ENCODE data around the gene DEFB126. TPM values are rescaled to one million over a fixed set of nuclear protein-coding genes. Genes with fewer than 3 reads are reported as not detected.

Gene DEFB126
- total RNA-seq, 1 experiment from 2014 or later, result not detected

- intact Hi-C loops (cut with micrococcal nuclease; ENCODE audit: unreplicated experiment), result no loop called here
- no peak overlapping the region for H3K4me3 Mint-ChIP-seq (ENCODE audit: low read depth, unreplicated experiment)
- no TSS peak for BruUV-seq (replicated peaks)
These were observed 26.5 kb downstream of the DEFB126 start for GRCh38 chr20:168876-169275.

DNA sequence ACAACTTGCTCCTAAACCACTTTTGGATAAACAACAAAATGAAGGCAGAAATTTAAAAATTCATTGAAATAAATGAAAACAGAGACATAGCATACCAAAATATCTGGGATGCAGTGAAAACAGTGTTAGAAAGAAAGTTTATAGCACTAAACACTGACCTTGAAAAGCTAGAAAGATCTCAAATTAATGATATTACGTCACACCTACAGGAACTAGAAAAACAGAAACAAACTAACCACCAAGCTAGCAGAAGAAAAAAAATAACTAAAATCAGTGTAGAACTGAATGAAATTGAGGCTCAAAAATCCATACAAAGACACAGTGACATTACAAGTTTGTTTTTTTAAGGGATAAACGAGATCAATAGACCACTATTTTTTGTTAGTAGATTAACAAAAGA lies 41.9 kb downstream of the DEFB126 start:
- no TSS peak for BruUV-seq (replicated peaks)
- H3K4me3 Mint-ChIP-seq (ENCODE audit: low read depth, unreplicated experiment), result no peak overlapping the region
- CTCF ChIA-PET, result no interaction called here
- no peaks in the 10 kb centered on the region for H3K4me1 Mint-ChIP-seq (ENCODE audit: low read depth, unreplicated experiment)
- no peak for DNase-seq
- intact Hi-C loops (cut with micrococcal nuclease; ENCODE audit: unreplicated experiment), result no loop called here
- TF ChIP-seq, protein P1, sequence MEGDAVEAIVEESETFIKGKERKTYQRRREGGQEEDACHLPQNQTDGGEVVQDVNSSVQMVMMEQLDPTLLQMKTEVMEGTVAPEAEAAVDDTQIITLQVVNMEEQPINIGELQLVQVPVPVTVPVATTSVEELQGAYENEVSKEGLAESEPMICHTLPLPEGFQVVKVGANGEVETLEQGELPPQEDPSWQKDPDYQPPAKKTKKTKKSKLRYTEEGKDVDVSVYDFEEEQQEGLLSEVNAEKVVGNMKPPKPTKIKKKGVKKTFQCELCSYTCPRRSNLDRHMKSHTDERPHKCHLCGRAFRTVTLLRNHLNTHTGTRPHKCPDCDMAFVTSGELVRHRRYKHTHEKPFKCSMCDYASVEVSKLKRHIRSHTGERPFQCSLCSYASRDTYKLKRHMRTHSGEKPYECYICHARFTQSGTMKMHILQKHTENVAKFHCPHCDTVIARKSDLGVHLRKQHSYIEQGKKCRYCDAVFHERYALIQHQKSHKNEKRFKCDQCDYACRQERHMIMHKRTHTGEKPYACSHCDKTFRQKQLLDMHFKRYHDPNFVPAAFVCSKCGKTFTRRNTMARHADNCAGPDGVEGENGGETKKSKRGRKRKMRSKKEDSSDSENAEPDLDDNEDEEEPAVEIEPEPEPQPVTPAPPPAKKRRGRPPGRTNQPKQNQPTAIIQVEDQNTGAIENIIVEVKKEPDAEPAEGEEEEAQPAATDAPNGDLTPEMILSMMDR (IDR thresholded peaks at IDR 0.05; ENCODE audit: unreplicated experiment), result no peak
- no peaks in the 10 kb centered on the region for H3K36me3 Mint-ChIP-seq (ENCODE audit: insufficient read depth, unreplicated experiment)
- peaks cover 4% of the 10 kb centered on the region for H3K9me3 Mint-ChIP-seq (ENCODE audit: low read depth, unreplicated experiment)
- H3K27ac Mint-ChIP-seq (ENCODE audit: unreplicated experiment), result no peak overlapping the region
- peaks cover 58% of the 10 kb centered on the region for H3K27me3 Mint-ChIP-seq (ENCODE audit: unreplicated experiment)

More at GRCh38 chr20:168876-169275, 26.5 kb downstream of the DEFB126 start:
- no peak overlapping the region for H3K27ac Mint-ChIP-seq (ENCODE audit: unreplicated experiment)
- TF ChIP-seq, protein P1 (IDR thresholded peaks at IDR 0.05; ENCODE audit: unreplicated experiment), result no peak
- DNase-seq, result no peak
- no peaks in the 10 kb centered on the region for H3K36me3 Mint-ChIP-seq (ENCODE audit: insufficient read depth, unreplicated experiment)
- H3K4me1 Mint-ChIP-seq (ENCODE audit: low read depth, unreplicated experiment), result no peaks in the 10 kb centered on the region
- CTCF ChIA-PET, result no interaction called here
- no peaks in the 10 kb centered on the region for H3K9me3 Mint-ChIP-seq (ENCODE audit: low read depth, unreplicated experiment)
- H3K27me3 Mint-ChIP-seq (ENCODE audit: unreplicated experiment), result peaks cover 14% of the 10 kb centered on the region

DNA sequence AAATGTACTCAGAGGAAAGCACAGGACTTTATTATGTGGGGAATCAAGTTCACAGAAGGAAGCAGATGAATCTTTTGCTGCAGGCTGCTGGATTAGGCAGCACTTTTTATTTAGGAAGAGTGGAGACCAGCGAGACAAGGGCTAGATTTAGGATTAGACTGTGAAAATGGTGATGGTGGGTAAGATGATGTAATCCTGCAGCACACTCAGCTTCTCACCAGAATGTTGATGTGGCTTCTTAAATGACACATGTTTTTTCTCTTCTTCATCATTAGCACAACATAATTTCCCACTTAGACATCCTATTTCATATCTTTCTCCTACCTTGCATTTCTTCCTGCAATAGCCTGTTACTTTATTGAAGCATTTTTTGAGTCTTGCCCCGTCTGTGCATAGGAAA lies 45.3 kb downstream of the DEFB126 start:
- intact Hi-C loops (cut with micrococcal nuclease; ENCODE audit: unreplicated experiment), result no loop called here
- TF ChIP-seq, protein P1 (IDR thresholded peaks at IDR 0.05; ENCODE audit: unreplicated experiment), result no peak
- H3K4me1 Mint-ChIP-seq (ENCODE audit: low read depth, unreplicated experiment), result no peaks in the 10 kb centered on the region
- CTCF ChIA-PET, result no interaction called here
- H3K27ac Mint-ChIP-seq (ENCODE audit: unreplicated experiment), result no peak overlapping the region
- no TSS peak for BruUV-seq (replicated peaks)
- H3K9me3 Mint-ChIP-seq (ENCODE audit: low read depth, unreplicated experiment), result peaks cover 8% of the 10 kb centered on the region
- DNase-seq, result no peak
- no peaks in the 10 kb centered on the region for H3K36me3 Mint-ChIP-seq (ENCODE audit: insufficient read depth, unreplicated experiment)
- peaks cover 85% of the 10 kb centered on the region for H3K27me3 Mint-ChIP-seq (ENCODE audit: unreplicated experiment)
- H3K4me3 Mint-ChIP-seq (ENCODE audit: low read depth, unreplicated experiment), result no peak overlapping the region

- peaks cover 6% of the 10 kb centered on the region for H3K9me3 Mint-ChIP-seq (ENCODE audit: low read depth, unreplicated experiment)
- BruUV-seq (replicated peaks), result no TSS peak
- intact Hi-C loops (cut with micrococcal nuclease; ENCODE audit: unreplicated experiment), result no loop called here
- H3K27ac Mint-ChIP-seq (ENCODE audit: unreplicated experiment), result no peak within 1 kb of the TSS
- CTCF ChIA-PET, result interaction anchor here (0.6 kb wide), 1 partner anchor 11 kb away, joined by 3 read pairs; no protein-coding TSS in a partner anchor
- H3K27me3 Mint-ChIP-seq (ENCODE audit: unreplicated experiment), result peaks cover 69% of the 10 kb centered on the region
- H3K36me3 Mint-ChIP-seq (ENCODE audit: insufficient read depth, unreplicated experiment), result no peaks in the 10 kb centered on the region
- no peaks in the 10 kb centered on the region for H3K4me1 Mint-ChIP-seq (ENCODE audit: low read depth, unreplicated experiment)
- TF ChIP-seq, protein P1 (IDR thresholded peaks at IDR 0.05; ENCODE audit: unreplicated experiment), result no peak
- H3K4me3 Mint-ChIP-seq (ENCODE audit: low read depth, unreplicated experiment), result no peak within 1 kb of the TSS
- no peak for DNase-seq
These were observed 47.2 kb downstream of the DEFB126 start, which contains the start of gene DEFB128 for GRCh38 chr20:189611-190010. DEFB128 (minus strand) TSS chr20:189711; CDS start chr20:189623, 88 bp downstream.

Other genes with a start within 250 kb of the DEFB126 start
- gene DEFB125, start 54.9 kb upstream of the DEFB126 start, total RNA-seq (2022), result not detected in 2 replicates
- gene DEFB127, start 14.9 kb downstream of the DEFB126 start, total RNA-seq (2022), result not detected in 2 replicates
- gene DEFB128, start 47.1 kb downstream of the DEFB126 start, total RNA-seq (2022), result not detected in 2 replicates
- not detected in 2 replicates for gene DEFB129, start 84.7 kb downstream of the DEFB126 start, total RNA-seq (2022)
- gene DEFB132, start 115.1 kb downstream of the DEFB126 start, total RNA-seq (2022), result not detected in 2 replicates
- 7.3 and 8.8 TPM in 2 replicates for gene C20orf96, start 148.2 kb downstream of the DEFB126 start, total RNA-seq (2022)
- gene ZCCHC3, start 155.0 kb downstream of the DEFB126 start, total RNA-seq (2022), result 10.9 and 11.1 TPM in 2 replicates
- 13.6 and 14.5 TPM in 2 replicates for gene SOX12, start 183.0 kb downstream of the DEFB126 start, total RNA-seq (2022)
- gene NRSN2, start 204.5 kb downstream of the DEFB126 start, total RNA-seq (2022), result 0.42 and 0.51 TPM in 2 replicates
- 47.2 and 53.0 TPM in 2 replicates for gene TRIB3, start 238.2 kb downstream of the DEFB126 start, total RNA-seq (2022)

Measured in Calu3 (cell line).